Left lobe of liver (tissue), 2 donors: ENCODE measurements around the gene CTNNA3. TPM values are rescaled to one million over a fixed set of nuclear protein-coding genes. Genes with fewer than 3 reads are reported as not detected.
"Not testable (repeated sequence)": the region's sequence is repeated elsewhere in the genome, so short reads cannot be mapped to it uniquely, and the experiment has no call there.

ENCODE experiments used
- ATAC-seq: fragments of 200-7000 bp; cut with Tn5 transposase; one replicate; pipeline ENCODE4 v1.9.1; 2020; ENCODE audit warnings: mild to moderate bottlenecking, moderate library complexity
- DNase-seq: peaks from one replicate; pipeline ENCODE4 v3.0.0-alpha.2; 2020; ENCODE audit warnings: low spot score
- total RNA-seq: library from RNA; stranded (reverse); gene quantifications from one replicate; pipeline ENCODE4 v1.2.1, GENCODE V29; 2021
- donor health status: DM: no; HTN: no; CAD: no; lungs with moderate emphysema.
- donor health status: DM: no; HTN: yes; CAD: no.

CTNNA3 gene
- total RNA-seq, 1 donor from 2014 or later: 1.5 TPM

GRCh38 chr10:67606572-67606971, 89.4 kb downstream of the CTNNA3 start:
- DNase-seq (no peak), ATAC-seq (no peak)

- no peak for DNase-seq
- no peak for ATAC-seq
These were observed 92.3 kb downstream of the CTNNA3 start for GRCh38 chr10:67603701-67604100.

GRCh38 chr10:67603086-67603485, 92.9 kb downstream of the CTNNA3 start:
- ATAC-seq (no peak), DNase-seq (no peak)

- no peak for DNase-seq
- no peak for ATAC-seq
These were observed 93.6 kb downstream of the CTNNA3 start for GRCh38 chr10:67602268-67602950.

GRCh38 chr10:67599597-67599996, 96.4 kb downstream of the CTNNA3 start:
- ATAC-seq (no peak), DNase-seq (no peak)

- DNase-seq (no peak), ATAC-seq (no peak)
These were observed 99.4 kb downstream of the CTNNA3 start for GRCh38 chr10:67596641-67597040.

- no peak for ATAC-seq
- DNase-seq: no peak
These were observed 108.2 kb downstream of the CTNNA3 start for GRCh38 chr10:67587771-67588170.

- ATAC-seq: no peak
- DNase-seq: no peak
These were observed 120.5 kb downstream of the CTNNA3 start for GRCh38 chr10:67575532-67575931.

GRCh38 chr10:67573484-67573883, 122.5 kb downstream of the CTNNA3 start:
- no peak for ATAC-seq
- DNase-seq: no peak

GRCh38 chr10:67571503-67571902, 124.5 kb downstream of the CTNNA3 start:
- no peak for ATAC-seq
- no peak for DNase-seq

- not testable (repeated sequence) for DNase-seq, ATAC-seq
These were observed 137.7 kb downstream of the CTNNA3 start for GRCh38 chr10:67558311-67558710.

- DNase-seq (no peak), ATAC-seq (no peak)
These were observed 142.7 kb downstream of the CTNNA3 start for GRCh38 chr10:67553254-67553653.

- DNase-seq (no peak), ATAC-seq (no peak)
These were observed 145.1 kb downstream of the CTNNA3 start for GRCh38 chr10:67550838-67551402.

- ATAC-seq (no peak), DNase-seq (no peak)
These were observed 145.9 kb downstream of the CTNNA3 start for GRCh38 chr10:67550046-67550445.

- no peak for ATAC-seq
- DNase-seq: no peak
These were observed 146.6 kb downstream of the CTNNA3 start for GRCh38 chr10:67549390-67549789.

GRCh38 chr10:67541411-67541810, 154.6 kb downstream of the CTNNA3 start:
- DNase-seq: no peak
- ATAC-seq: no peak

- DNase-seq: no peak
- ATAC-seq: no peak
These were observed 156.7 kb downstream of the CTNNA3 start for GRCh38 chr10:67539312-67539711.

- ATAC-seq (no peak), DNase-seq (no peak)
These were observed 158.1 kb downstream of the CTNNA3 start for GRCh38 chr10:67537906-67538305.

- DNase-seq (no peak), ATAC-seq (no peak)
These were observed 162.6 kb downstream of the CTNNA3 start for GRCh38 chr10:67533376-67533775.

GRCh38 chr10:67530990-67531389, 165.0 kb downstream of the CTNNA3 start:
- not testable (repeated sequence) for DNase-seq, ATAC-seq

- DNase-seq (no peak), ATAC-seq (no peak)
These were observed 168.6 kb downstream of the CTNNA3 start for GRCh38 chr10:67527351-67527750.

GRCh38 chr10:67521546-67521945, 174.4 kb downstream of the CTNNA3 start:
- no peak for DNase-seq
- ATAC-seq: no peak
